Ishikawa (cell line): ENCODE measurements around the gene MLN.

Experiments
- CEBPB ChIP-seq: IDR thresholded peaks from 2 replicates; pipeline ENCODE4 v1.6.1; 2012
- CREB1 ChIP-seq: IDR thresholded peaks from 2 replicates; pipeline ENCODE4 v1.6.1; 2012; ENCODE audit warnings: low read depth
- EGR1 ChIP-seq: IDR thresholded peaks from 2 replicates; pipeline ENCODE4 v1.6.1; 2012
- EP300 ChIP-seq: IDR thresholded peaks from 2 replicates; pipeline ENCODE4 v1.6.1; 2012; ENCODE audit warnings: borderline replicate concordance
- FOXM1 ChIP-seq: IDR thresholded peaks from 2 replicates; pipeline ENCODE4 v1.6.1; 2012; ENCODE audit warnings: low read depth, borderline replicate concordance
- NFIC ChIP-seq: IDR thresholded peaks from 2 replicates; pipeline ENCODE4 v1.6.1; 2012
- RAD21 ChIP-seq: IDR thresholded peaks from 2 replicates; pipeline ENCODE4 v1.6.1; 2012; ENCODE audit warnings: low read depth
- TAF1 ChIP-seq: IDR thresholded peaks from 2 replicates; pipeline ENCODE4 v1.6.1; 2012; ENCODE audit warnings: low read depth, mild to moderate bottlenecking
- TCF12 ChIP-seq: IDR thresholded peaks from 2 replicates; pipeline ENCODE4 v1.6.1; 2012; ENCODE audit warnings: low read depth
- TEAD4 ChIP-seq: IDR thresholded peaks from 2 replicates; pipeline ENCODE4 v1.6.1; 2012
- YY1 ChIP-seq: IDR thresholded peaks from 2 replicates; pipeline ENCODE4 v1.6.1; 2012; ENCODE audit warnings: low read depth
- ZBTB7A ChIP-seq: IDR thresholded peaks from 2 replicates; pipeline ENCODE4 v1.6.1; 2012; ENCODE audit warnings: low read depth
- TF ChIP-seq, protein P1 (sequence below): IDR thresholded peaks from 2 replicates; pipeline ENCODE4 v1.6.1; 2012; ENCODE audit warnings: low read depth, mild to moderate bottlenecking
- TF ChIP-seq, protein P2 (sequence below): IDR thresholded peaks from 2 replicates; pipeline ENCODE4 v1.6.1; 2012
- TF ChIP-seq, protein P3 (sequence below): IDR thresholded peaks from 2 replicates; pipeline ENCODE4 v1.6.1; 2012

Gene MLN

DNA sequence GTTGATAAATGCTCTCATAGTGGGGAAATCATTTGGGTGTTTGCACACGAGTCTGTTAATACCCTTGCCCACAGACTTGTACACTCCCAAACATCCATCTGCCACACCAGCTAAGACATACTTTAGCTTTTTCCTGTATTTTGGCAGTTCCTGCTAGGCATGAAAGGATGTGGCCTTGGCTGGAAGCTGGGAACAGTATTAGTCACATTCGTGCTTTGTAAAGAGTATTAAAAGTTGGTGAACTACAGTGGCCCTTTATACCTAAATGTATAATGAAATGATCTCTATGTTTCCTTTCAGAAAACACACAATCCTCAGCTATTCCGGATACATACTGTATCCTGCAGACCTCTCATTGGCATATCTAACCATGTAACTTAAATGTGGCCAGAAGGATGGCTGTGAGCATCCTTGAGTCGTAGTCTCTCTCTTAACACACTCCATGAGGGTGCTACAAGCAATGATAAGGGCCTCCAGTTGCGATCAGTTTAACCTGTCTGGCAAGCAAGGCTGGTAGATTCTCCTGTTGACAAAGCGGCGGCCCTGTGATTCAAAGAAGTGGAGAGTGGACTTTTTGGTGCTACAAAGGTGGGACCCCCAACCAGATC is 16.4 kb downstream of the MLN start:
- TF ChIP-seq, protein P1, sequence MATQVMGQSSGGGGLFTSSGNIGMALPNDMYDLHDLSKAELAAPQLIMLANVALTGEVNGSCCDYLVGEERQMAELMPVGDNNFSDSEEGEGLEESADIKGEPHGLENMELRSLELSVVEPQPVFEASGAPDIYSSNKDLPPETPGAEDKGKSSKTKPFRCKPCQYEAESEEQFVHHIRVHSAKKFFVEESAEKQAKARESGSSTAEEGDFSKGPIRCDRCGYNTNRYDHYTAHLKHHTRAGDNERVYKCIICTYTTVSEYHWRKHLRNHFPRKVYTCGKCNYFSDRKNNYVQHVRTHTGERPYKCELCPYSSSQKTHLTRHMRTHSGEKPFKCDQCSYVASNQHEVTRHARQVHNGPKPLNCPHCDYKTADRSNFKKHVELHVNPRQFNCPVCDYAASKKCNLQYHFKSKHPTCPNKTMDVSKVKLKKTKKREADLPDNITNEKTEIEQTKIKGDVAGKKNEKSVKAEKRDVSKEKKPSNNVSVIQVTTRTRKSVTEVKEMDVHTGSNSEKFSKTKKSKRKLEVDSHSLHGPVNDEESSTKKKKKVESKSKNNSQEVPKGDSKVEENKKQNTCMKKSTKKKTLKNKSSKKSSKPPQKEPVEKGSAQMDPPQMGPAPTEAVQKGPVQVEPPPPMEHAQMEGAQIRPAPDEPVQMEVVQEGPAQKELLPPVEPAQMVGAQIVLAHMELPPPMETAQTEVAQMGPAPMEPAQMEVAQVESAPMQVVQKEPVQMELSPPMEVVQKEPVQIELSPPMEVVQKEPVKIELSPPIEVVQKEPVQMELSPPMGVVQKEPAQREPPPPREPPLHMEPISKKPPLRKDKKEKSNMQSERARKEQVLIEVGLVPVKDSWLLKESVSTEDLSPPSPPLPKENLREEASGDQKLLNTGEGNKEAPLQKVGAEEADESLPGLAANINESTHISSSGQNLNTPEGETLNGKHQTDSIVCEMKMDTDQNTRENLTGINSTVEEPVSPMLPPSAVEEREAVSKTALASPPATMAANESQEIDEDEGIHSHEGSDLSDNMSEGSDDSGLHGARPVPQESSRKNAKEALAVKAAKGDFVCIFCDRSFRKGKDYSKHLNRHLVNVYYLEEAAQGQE = no peak
- TF ChIP-seq TCF12 (no peak), NFIC (no peak), FOXM1 (no peak), TEAD4 (no peak), CEBPB (no peak), RAD21 (no peak), TAF1 (no peak), EP300 (no peak), ZBTB7A (no peak), EGR1 (no peak), YY1 (no peak), CREB1 (no peak)
- TF ChIP-seq, protein P2, sequence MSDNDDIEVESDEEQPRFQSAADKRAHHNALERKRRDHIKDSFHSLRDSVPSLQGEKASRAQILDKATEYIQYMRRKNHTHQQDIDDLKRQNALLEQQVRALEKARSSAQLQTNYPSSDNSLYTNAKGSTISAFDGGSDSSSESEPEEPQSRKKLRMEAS = no peak
- TF ChIP-seq, protein P3, sequence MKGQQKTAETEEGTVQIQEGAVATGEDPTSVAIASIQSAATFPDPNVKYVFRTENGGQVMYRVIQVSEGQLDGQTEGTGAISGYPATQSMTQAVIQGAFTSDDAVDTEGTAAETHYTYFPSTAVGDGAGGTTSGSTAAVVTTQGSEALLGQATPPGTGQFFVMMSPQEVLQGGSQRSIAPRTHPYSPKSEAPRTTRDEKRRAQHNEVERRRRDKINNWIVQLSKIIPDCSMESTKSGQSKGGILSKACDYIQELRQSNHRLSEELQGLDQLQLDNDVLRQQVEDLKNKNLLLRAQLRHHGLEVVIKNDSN = no peak

DNA sequence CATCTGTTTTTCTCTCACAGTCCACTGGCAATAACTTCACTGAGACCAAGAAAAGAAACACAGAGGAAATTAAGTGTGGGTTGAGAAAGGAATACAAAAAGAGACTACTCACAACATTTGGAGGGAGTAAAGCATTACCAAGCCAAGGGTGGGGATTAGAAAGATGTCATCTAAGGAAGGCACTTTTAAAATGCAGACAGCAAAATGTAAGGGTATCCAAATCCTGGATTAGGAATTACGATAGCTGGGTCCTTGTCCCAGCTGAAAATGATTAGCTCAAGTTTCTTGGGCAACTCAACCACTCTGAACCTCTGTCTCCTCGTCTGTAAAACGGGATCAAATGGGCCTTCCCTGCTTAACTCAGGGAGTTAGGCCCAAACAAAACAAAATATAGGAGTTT is 17.1 kb downstream of the MLN start:
- no peak for TF ChIP-seq ZBTB7A
- TF ChIP-seq, protein P2 = no peak
- no peak for TF ChIP-seq TAF1
- no peak for TF ChIP-seq RAD21
- TF ChIP-seq, protein P1 = no peak
- TF ChIP-seq TCF12 = no peak
- no peak for TF ChIP-seq TEAD4

DNA sequence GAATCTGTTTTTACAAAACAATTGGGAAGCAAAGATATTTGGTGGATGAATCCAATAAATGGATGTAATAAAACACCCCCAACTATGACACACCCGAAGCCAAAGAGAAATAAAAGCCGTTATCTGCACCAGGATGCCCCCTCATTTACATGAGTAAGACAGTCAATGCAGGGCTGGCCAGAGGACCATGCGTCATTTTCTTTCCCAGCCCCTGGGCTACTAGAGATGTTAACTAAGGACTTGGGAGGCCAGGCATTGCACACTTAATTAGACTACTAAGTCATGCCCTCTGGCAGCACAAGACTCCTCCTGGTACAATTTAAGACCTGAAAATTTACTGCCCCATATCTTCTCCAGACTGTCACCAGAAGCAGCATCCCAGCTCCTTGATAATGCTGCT is 18.0 kb downstream of the MLN start:
- TF ChIP-seq EGR1 (no peak), NFIC (no peak), CEBPB (no peak), ZBTB7A (no peak), TEAD4 (no peak), EP300 (no peak), TAF1 (no peak), YY1 (no peak), TCF12 (no peak), CREB1 (no peak), FOXM1 (no peak)
- TF ChIP-seq, protein P3 = no peak
- TF ChIP-seq, protein P2 = no peak
- TF ChIP-seq, protein P1 = no peak

DNA sequence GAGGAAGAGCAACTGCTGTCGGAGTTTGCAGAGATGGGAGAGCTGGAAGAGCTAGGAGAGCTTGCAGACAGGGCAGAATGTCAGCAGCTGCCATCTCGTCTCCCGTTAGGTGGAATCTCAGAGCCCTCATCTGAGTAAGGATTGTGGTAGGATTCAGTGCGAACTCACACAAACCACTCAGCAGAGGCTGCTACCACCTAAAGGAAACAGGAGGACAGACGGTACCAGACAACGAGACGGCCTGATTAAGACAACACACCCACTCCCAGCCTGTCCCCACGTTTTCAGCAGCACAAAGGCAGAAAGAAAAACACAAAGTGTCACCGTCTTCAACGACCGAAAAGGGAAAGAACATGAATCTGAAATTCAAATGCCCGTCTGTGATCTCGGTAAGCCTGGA is 19.0 kb downstream of the MLN start:
- no peak for TF ChIP-seq EGR1
- TF ChIP-seq TAF1 = no peak
- TF ChIP-seq TEAD4 = no peak
- no peak for TF ChIP-seq ZBTB7A
- no peak for TF ChIP-seq FOXM1
- TF ChIP-seq NFIC = no peak
- TF ChIP-seq YY1 = no peak
- TF ChIP-seq EP300 = no peak
- TF ChIP-seq TCF12 = no peak
- TF ChIP-seq, protein P2 = no peak
- TF ChIP-seq RAD21 = no peak
- no peak for TF ChIP-seq CEBPB
